Umbilical cord (tissue), 2 donors: Measurements from ENCODE around the gene FCGR1A. TPM values are rescaled to one million over a fixed set of nuclear protein-coding genes. Genes with fewer than 3 reads are reported as not detected.
"Not testable (repeated sequence)": the region's sequence is repeated elsewhere in the genome, so short reads cannot be mapped to it uniquely, and the experiment has no call there.

Source experiments
- DNase-seq: peaks from one replicate; pipeline ENCODE4 v3.0.0-alpha.2; 2015; ENCODE audit warnings: low spot score
- total RNA-seq: library from RNA; depleted of rRNA; stranded (reverse); fragments of >200 nt; gene quantifications from one replicate; pipeline ENCODE4 v1.2.3, GENCODE V29; 2014; ENCODE audit warnings: low replicate concordance; ENCODE audit not compliant: insufficient read depth

FCGR1A gene
- total RNA-seq, 1 donor from 2014 or later, result 23.8 TPM

GRCh38 chr1:149777084-149777483 is 5.4 kb upstream of the FCGR1A start:
- not testable (repeated sequence) for DNase-seq

DNA sequence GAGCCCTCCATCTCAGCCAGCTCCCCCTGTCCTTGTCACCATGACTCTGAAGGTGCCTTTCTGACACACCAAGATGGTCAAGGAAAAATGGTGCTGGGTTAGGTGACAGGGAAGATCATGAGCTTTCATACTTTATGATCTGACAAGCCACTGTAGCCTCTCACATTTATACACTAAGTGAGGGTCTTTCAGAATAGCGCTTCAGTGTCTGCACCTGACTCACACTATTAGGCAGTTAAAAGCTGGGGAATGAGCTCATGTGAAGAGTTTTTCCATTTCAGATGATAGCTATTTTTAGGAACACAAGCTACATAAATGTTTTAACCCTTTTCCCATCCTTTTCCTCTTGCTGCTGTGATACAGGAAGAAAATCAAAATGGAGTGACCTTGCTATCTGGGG is 4.2 kb upstream of the FCGR1A start:
- DNase-seq, result not testable (repeated sequence)

DNA sequence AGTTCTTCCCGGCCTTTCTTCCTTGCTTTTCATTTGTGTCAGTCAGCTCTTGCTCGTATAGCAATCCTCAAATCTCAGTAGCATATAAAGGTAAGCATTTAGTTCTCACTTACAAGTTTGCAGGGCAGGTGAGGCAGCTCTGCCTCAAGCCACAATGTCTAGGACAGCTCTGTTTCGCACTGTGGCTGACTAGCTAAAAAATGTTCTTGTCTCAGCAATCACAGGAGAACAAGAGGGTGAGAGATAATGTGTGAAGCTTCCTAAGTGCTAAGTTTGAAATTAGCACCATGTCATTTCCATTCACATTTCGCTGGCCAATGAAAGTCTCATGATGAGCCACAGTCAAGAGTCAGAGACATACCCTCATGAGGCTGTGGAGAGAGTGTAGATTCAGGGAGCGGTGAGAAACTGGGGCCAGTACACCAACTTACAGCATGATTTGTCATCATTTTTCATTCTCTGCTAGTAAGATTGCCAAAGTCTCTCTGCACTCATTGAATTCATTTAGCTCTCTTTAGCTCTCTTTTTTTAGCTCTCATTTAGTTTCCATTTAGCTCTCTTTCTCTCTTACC is 995 bp upstream of the FCGR1A start:
- DNase-seq, result not testable (repeated sequence)

GRCh38 chr1:149783289-149783688 is 795 bp downstream of the FCGR1A start:
- not testable (repeated sequence) for DNase-seq

GRCh38 chr1:149783868-149784267 is 1.4 kb downstream of the FCGR1A start:
- not testable (repeated sequence) for DNase-seq

GRCh38 chr1:149787688-149788451 is 5.4 kb downstream of the FCGR1A start:
- not testable (repeated sequence) for DNase-seq

DNA sequence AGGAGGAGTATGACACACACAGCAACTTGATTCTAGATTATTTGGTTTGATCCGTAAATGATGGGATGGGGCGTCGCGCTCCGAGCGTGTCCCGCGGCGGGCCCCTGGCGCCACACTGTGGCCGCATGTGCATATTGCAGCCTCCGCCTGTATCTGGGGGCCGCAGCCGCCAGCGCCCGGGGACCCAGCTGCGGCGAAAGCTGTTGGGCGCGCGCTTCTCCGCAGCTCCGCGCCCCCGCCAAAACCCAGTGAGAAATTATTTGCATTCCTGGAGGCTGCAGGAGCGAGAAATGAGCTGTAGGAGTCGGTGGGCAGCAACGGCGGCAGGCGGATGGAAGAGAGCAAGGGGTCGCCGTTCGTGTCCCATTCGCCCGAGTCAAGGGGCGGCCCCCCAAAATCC is 10.0 kb downstream of the FCGR1A start:
- peak; percentile 48 for DNase-seq

GRCh38 chr1:149792912-149793515 is 10.5 kb downstream of the FCGR1A start:
- DNase-seq, result peak; percentile 56

DNA sequence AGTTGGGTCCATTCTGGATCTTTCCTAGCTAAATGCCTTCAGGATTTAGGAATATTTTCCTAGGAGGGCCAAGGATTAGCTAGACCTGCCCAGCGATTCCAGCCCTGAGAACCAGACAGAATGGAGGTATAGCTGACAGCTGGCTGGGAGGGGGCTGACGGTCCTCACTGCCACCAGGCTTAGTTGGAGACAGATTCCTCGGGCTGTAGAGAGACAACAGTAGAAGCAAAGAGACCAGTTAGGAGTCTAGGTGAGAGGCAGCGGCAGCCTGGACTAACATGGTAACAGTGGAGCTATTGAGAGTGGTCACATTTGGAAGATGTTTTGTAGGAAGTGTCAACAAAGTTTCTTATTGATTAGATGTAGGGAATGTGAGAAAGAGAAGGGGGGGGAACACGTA is 11.4 kb downstream of the FCGR1A start:
- not testable (repeated sequence) for DNase-seq

- DNase-seq, result not testable (repeated sequence)
These were observed 19.1 kb downstream of the FCGR1A start for GRCh38 chr1:149801628-149802027.

DNA sequence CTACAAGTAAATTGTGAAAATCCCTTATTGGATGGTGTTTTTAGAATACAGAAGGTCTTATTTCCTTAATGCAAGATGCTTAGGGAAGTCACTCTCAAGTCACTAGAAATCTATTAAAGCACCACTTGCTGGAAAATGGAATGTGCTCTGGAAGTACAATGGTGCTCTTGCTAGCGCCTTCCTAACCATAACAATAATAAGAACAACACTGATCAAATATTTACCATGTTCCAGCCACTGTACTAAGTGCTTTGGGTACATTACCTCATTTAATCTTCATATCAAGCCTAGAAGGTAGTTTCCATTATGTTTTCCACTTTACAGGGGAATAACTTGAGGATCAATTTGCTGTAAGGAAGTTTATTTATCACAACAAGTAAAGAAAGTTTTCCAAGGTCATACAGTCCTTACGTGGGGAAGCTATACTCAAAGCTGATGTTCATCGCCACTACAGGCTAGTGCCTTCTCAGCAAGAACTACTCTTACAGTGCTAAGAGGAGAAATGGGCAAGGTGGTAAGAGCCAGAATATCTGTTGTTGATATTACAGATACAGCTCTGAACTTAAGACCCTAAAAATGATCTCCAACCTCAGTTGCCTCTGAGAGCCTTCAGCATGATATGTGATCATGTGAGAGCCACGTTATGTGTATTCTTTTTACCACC is 22.1 kb downstream of the FCGR1A start:
- not testable (repeated sequence) for DNase-seq

DNA sequence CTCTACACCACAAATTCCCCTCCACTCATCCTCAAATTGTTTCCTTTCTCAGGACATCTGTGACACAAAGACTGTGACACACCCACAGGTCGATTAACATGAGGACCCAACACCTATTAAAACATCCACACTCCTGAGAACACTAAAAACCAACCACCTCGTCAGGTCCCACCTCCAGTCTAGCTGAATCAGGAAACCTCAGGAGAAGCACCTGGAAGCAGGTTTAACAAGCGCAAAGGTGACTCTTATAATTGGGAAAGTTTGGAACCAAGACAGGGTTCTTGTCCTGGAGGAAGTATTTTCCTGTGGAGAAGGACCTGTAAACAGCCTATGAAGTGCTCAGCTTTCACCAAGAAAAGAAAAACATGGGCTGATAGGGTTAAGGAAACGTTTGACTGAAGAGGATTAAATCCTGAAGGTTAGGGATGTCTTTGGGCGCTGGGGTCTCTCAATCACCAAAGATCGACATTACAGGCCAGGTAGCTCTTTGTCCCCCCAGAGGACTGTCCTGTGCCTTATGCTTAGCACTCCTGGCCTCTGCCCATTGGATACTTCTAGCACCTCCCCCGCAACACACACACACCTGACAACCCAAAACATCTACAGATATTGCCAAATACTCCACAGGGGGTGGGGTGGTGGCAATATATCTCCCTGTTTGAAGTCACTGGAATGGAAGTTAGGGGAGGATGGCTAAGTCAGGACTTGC is 28.4 kb downstream of the FCGR1A start:
- not testable (repeated sequence) for DNase-seq

DNA sequence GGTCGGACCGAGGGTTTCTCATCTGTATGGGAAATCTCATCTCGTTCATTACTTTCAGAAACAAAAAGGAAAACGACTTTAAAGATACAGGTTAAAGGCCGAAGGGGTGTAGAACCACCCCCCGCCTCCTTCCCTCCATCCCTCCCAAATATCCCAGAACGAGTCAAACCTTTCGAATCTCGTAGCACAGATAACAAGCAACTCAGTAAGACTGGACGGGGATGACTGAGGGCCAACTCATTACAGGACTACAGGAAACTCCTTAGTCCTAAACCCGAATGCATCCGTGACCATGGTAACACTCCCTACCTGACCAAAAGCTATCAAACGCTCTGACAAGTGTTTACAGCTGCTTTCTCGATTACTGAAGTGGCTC is 29.0 kb downstream of the FCGR1A start:
- peak; percentile 23 for DNase-seq

DNA sequence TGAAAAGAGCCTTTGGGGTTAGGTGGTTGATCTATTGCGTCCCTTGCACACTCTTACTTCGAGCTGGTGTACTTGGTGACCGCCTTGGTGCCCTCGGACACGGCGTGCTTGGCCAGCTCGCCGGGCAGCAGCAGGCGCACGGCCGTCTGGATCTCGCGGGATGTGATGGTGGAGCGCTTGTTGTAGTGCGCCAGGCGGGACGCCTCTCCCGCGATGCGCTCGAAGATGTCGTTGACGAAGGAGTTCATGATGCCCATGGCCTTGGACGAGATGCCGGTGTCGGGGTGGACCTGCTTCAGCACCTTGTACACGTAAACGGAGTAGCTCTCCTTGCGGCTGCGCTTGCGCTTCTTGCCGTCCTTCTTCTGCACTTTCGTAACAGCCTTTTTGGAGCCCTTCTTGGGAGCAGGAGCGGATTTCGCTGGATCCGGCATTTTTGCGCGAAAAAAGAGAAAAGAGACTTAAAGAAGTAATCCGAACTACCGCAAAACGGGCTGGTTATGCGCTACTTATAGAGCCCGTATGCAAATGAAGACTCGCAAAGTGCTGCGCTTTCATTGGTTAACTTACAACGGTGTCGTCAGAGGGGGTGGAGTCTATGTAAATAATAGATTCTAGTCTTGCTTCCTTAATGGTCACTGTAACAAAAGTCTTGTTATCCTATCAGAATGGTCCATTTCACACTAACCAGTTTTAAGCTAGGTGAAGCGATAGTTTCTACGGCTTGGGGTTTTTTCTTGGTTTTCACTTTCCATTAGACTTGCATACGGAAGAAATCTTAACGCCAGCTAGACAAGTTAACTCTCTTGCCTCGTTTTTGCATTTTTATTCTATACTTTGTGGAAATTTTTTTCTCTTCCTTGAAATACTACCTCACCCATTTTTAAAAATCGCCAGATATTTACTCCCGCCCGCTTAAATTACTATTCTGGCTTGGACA is 29.7 kb downstream of the FCGR1A start:
- peak; percentile 96 for DNase-seq

- peak; percentile 81 for DNase-seq
These were observed 30.7 kb downstream of the FCGR1A start for GRCh38 chr1:149812893-149813801.

GRCh38 chr1:149820387-149820786 is 37.9 kb downstream of the FCGR1A start:
- not testable (repeated sequence) for DNase-seq

- not testable (repeated sequence) for DNase-seq
These were observed 44.1 kb downstream of the FCGR1A start for GRCh38 chr1:149826555-149826954.

GRCh38 chr1:149831764-149832315 is 49.3 kb downstream of the FCGR1A start:
- DNase-seq, result not testable (repeated sequence)
